Activated CD8-positive, alpha-beta memory T cell treated with anti-CD3 and anti-CD28 coated beads for 24 hours (primary cell): ENCODE data around the gene RIOK1.
"Not testable (repeated sequence)": the region's sequence is repeated elsewhere in the genome, so short reads cannot be mapped to it uniquely, and the experiment has no call there.

Experiments used
- DNase-seq: peaks from one replicate; pipeline ENCODE4 v3.0.0-alpha.2; 2020

Gene RIOK1

GRCh38 chr6:7389451-7390225 is at the start of gene RIOK1, which contains the start of gene CAGE1:
RIOK1 (plus strand) TSS chr6:7389808; CDS start chr6:7390003, 195 bp downstream.
CAGE1 (minus strand) TSS chr6:7389742; CDS start chr6:7387173, 2,569 bp downstream.
- peak; percentile 98 for DNase-seq

DNA sequence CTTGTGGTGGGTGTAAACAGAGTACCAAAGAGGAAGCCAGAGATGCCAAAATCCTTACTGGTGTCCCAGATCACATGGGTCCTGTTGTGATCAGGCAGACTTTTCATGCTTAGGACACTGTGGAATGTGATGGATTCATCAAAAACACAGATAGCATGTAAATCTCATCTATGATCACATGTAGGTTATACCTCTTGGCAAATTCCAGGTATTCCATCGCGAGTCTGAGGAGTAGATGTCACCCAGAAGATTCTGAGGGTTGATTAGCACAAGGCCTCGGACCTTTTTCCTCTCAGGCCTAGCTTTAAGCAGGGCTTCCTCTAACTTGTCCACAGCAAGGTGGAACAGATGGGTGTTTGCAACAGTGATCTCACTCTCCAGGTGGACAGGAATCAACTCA is 48.3 kb upstream of the RIOK1 start:
- no peak for DNase-seq

GRCh38 chr6:7341989-7342742 is 47.4 kb upstream of the RIOK1 start:
- DNase-seq: no peak

- no peak for DNase-seq
Observed at GRCh38 chr6:7343546-7344475, 45.8 kb upstream of the RIOK1 start.

DNA sequence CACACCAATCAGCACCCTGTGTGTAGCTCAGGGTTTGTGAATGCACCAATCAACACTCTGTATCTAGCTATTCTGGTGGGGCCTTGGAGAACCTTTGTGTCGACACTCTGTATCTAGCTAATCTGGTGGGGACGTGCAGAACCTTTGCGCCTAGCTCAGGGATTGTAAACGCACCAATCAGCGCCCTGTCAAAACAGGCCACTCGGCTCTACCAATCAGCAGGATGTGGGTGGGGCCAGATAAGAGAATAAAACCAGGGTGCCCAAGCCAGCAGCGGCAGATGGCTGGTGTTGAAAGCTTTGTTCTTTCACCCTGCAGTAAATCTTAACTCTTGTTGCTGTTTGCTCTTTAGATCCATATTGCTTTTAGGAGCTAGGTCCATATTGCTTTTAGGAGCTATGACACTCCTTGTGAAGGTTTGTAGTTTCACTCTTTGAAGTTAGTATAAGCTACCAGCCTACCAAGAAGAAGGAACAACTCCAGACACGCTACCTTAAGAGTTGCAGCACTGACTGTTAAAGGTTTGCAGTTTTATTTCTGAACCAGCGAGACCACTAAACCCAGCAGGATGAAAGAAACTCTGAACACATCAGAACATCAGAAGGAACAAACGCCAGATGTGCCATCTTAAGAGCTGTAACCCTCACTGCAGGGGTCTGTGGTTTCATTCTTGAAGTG is 44.7 kb upstream of the RIOK1 start:
- DNase-seq: not testable (repeated sequence)

GRCh38 chr6:7347551-7347997 is 42.0 kb upstream of the RIOK1 start:
- not testable (repeated sequence) for DNase-seq

- DNase-seq: not testable (repeated sequence)
Observed at GRCh38 chr6:7350591-7350990, 39.0 kb upstream of the RIOK1 start.

DNA sequence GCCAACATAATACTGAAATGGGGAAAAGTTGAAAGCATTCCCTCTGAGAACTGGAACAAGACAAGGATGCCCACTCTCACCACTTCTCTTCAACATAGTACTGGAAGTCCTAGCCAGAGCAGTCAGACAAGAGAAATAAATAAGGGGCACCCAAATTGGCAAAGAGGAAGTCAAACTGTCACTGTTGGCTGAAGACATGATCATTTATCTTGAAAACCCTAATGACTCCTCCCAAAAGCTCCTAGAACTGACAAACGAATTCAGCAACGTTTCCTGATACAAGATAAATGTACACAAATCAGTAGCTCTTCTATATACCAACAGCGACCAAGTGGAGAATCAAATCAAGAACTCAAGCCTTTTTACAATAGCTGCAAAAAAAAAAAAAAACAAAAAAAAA is 37.7 kb upstream of the RIOK1 start:
- DNase-seq: not testable (repeated sequence)

GRCh38 chr6:7367408-7367807 is 22.2 kb upstream of the RIOK1 start:
- DNase-seq: no peak

- DNase-seq: no peak
Observed at GRCh38 chr6:7373739-7374138, 15.9 kb upstream of the RIOK1 start.

DNA sequence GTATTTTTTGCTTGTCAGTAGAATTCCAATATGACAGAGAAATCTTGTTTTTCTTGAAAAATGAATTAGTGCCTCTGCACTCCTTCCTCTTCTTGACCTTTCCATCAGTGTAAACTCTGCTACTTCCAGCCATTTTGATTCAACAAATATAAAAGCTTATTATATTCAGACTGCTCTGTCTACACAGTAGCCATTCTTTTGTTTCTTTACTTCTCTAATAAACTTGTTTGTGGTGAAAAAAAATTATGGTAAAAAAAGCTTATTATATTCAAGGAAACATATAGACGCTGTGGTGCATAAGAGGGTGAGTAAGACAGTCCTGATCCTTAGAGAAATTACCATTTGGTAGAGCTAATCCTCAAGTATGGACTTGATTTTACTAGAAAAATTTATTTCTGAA is 11.6 kb upstream of the RIOK1 start:
- DNase-seq: no peak

- no peak for DNase-seq
Observed at GRCh38 chr6:7378740-7379139, 10.9 kb upstream of the RIOK1 start.

DNA sequence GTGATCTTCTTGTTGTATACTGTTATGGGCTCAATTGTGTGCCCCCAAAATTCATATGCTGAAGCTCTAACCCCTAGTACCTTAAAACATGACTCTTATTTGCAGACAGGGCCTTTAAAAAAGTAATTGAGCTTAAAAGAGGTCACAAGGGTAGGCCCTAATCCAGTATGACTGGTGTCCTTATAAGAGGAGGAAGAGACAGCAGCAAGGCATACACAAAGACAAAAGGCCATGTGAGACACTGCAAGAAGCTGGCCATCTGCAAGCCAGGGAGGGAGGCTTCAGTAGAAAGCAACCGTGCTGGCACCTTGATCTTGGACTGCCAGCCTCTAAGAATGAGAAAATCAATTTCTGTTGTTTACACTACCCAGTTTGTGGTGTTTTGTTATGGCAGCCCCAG is 8.5 kb upstream of the RIOK1 start:
- DNase-seq: no peak

- DNase-seq: no peak
Observed at GRCh38 chr6:7389162-7389450, 502 bp upstream of the RIOK1 start.

DNA sequence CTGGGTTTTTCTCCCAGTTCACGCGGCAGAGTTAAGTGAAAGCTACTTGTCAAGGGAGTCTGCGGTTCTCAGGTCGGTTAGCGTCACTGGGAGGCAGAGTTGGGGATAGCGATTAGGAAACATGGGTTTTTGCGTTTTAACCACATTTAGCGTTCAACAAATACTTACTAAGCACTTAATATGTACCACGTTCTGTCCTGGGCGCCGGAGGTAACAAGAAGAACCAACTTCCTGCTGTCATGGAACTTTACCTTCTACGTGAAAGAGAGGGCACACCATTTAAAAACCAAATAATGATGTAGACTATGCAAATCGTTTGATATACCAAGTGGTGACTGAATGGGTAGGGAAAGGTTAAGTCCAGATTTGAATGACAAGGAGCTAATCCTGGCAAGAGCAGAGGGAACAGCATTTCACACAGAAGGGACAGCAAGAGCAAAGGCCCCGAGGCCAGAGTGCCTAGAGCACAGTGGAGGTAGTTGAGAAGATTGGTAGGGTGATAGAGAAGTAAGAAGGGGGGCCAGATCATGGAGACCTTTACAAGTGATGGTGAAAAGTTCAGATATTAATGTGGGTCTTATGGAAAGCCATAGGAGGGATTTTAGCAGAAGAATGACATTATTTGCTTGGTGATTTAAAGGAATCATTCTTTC is 744 bp downstream of the RIOK1 start:
- DNase-seq: no peak

- DNase-seq: no peak
Observed at GRCh38 chr6:7391151-7391550, 1.5 kb downstream of the RIOK1 start.

DNA sequence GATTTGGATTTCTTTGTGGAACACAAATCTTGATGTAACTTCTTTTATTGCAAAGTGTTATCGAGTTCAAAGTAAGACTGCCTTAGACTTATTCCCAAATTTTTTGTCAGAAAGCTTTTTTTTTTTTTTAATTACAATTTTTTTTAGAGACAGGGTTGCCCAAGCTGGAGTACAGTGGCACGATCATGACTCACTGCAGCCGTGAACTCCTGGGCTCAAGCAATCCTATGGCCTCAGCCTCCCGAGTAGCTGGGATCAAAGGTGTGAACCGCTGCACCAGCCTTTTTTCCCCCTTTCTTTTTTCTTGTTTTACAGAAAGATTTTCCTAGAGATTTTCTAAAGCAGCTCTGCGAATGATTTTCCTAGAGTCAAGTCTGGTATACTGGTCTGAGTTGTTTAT is 2.8 kb downstream of the RIOK1 start:
- no peak for DNase-seq

DNA sequence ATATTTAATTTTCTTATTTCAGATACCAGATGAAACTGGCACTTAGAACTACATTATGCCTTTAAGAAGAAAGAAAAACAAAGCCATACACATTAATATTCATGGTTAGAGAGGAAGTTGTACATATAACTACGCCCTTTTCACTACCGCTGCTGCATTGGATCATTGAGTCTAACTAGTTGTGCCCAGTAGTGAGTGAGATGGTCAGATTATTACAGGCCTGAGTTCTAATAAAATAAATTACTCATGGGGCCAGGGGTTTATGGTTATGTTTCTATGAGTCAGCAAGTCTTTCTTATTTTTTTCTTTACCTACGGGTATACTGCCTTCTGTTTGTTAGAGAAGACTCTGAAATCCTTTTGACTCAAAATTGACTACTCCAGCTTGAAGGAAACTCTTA is 11.5 kb downstream of the RIOK1 start:
- no peak for DNase-seq

GRCh38 chr6:7402716-7403115 is 13.1 kb downstream of the RIOK1 start:
- no peak for DNase-seq

DNA sequence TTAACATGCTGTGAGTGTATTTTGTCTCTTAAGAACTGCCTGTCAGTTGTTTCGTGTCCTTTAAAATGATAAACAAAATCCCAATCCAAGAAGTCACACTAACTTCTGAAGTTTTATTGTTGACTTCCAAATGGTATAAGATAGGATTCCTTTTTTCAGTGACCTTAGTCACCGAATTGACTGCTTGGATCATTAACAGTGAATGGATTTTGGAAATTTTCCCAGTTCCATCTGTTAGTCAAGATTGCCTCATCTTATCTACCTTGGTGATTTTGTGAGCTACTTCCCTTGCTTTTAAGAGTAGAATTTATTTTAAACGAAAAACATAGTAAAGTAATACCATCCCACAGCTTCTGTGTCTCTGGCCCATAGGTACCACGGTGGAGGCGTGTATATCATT is 14.9 kb downstream of the RIOK1 start:
- no peak for DNase-seq

- no peak for DNase-seq
Observed at GRCh38 chr6:7406743-7407142, 17.1 kb downstream of the RIOK1 start.

GRCh38 chr6:7409740-7410139 is 20.1 kb downstream of the RIOK1 start:
- DNase-seq: no peak
